Iris pigment epithelial cell (primary cell): ENCODE measurements around the gene TSPAN11.
"Not testable (repeated sequence)": the region's sequence is repeated elsewhere in the genome, so short reads cannot be mapped to it uniquely, and the experiment has no call there.

Source experiments
- DNase-seq: peaks from one replicate; pipeline ENCODE4 v3.0.0-alpha.2; 2011; ENCODE audit warnings: low read depth

Gene TSPAN11

DNA sequence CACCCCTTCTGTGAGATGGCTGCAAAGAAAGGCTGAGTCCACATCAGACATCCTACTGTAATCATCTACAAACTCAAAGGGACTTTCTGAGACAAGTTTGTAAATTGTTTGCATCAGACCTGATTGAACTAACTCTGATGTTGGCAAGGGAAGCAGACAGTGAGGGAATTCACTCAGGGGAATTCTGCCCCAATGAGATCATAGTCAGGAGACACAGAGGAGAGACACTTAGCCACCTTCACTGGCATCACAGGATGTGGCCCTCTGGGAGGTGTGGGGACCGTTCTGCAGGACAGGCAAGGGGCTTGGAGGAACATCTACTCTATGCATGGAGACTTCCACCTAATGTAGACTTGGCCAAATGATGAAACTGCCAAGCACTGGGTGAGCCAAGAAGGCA lies 76.5 kb downstream of the TSPAN11 start:
- peak; percentile 35 for DNase-seq

DNA sequence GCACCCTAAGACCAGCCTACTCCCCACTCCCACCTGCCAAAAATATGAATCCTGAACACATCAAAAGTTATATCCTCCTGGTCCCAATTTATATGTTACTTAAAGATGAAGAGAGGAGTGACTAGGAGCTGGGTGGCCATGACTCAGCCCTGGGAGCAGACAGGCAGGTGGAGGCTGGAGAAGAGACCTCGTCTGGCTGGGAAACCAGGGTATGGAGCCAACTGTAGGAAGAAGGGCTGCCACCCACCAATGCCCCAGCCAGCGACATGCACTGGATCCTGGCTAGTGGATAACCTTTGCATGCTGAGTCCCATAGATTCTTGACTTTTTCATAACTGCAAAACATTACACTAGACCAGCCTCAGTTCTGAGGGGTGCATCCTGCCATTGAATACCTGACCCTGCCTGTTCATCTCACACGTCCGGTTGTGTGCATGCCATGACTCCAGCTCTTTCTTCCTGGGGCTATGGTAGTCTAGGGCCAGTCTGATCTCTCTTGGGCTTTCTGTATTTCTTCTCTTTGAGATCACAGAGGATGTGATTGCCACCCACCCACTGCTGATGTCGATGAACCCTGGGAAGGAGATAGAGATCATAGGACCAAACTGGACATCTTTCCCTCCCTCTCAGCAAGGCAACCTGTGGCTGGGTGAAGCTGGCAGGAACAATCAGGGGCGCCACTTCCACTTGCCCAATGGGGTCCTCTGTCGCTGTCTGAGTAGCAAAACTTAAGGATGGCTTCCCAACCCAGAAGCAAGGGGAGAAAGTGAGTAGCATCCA lies 77.5 kb downstream of the TSPAN11 start:
- no peak for DNase-seq

DNA sequence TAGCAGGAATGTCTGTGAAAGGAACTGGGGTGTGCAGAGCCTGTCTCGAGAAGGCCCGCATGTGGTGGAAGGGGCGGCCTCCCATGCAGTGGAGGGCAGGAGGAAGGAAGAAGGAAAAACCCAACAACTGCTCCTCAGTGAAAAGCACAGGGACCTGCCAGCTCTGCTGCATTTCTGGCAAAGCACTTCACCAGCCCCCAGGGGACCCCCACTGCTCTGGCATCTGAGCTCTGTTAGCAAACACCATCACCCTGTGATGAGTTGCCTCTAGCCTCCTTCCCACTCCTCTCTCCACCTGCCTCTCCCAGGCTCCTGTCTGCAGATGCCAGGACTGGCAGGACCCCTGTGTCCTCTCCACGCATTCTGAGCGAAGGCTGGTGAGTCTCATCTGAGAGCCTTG lies 78.1 kb downstream of the TSPAN11 start:
- no peak for DNase-seq

DNA sequence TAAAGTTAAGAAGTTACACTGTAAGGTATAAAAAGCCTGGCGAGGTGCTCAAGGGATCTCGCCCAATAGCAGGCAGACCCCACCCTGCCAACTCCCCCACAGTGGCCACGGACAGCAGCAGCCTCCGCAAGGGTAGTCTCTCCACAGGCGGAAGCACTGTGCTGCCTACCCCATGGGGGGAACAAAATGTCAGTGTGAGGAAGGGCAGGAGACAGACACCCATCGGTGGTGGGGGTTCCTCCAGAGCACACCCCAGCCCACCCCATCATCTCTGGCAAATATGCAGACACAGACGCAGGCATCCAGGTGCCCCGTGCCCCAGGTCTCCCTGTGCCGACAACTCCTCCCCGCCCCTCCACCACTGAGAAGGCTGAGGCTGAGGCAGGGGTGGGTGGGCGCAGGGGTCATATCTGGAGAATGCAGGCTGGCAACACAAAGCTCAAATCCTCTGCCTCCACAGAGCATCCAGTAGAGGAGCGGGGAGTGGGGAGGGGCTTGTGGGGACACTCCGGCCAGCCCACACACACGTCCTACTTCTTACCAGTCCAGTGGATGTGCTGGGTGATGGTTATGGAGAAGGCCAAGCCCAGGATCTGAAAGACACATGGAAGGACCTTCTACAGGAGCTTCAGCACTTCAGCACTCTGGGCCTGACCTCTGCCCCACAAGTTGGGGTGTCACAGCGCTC lies 78.9 kb downstream of the TSPAN11 start:
- no peak for DNase-seq

DNA sequence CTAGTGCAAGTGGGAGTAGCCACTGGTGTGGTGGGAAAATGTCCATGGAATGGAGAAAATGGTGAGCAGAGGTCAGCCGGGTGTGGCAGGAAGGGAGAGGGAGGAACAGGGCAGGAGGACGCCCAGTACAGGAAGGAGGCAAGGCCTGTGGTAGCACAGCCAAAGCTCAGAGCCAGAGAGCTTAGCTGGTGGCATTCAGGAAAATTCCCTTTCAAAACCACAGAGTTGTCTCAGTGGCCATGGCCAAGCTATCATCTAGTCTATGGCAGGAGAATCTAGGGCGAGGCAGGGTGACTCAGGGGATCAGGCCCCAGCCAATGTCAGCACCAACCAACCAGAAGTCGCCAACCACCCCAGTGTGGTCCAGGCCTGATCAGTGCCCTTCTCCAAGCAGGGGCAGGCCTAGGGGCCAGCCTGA lies 79.4 kb downstream of the TSPAN11 start:
- peak; percentile 77 for DNase-seq

DNA sequence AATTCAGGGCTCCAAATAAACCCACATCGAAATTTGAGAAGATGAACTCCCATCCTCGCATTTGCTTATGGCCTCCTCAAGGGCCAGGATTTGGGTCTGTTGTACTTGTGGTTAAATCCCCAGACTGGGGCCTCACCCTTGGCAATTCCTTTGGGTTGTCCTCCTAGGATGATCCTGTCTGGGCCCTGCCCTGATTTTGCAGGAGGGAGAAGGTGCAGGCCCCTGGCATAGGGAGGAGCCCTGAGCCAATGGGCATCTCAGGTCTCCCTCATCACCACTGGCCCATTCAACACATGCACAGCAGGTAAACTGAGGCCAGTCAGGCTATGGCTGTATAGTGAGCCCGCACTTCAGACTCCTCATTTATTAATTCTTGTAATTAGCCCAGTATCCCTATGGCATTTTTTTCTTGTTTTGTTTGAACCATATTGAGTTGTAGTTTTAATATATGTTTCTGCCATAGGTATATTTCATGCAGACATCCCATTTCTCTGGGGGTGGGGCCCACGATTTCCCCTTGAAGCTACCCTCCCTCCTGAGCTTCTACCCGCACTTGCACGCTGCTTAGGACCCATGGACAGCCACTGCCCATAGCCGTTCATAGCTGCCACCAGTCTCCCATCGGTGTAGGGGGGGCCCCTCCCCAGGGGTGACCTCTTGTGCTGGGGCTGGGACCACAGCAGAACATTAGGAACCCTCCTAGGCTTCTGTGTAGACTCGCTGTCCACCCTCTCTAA lies 80.0 kb downstream of the TSPAN11 start:
- no peak for DNase-seq

DNA sequence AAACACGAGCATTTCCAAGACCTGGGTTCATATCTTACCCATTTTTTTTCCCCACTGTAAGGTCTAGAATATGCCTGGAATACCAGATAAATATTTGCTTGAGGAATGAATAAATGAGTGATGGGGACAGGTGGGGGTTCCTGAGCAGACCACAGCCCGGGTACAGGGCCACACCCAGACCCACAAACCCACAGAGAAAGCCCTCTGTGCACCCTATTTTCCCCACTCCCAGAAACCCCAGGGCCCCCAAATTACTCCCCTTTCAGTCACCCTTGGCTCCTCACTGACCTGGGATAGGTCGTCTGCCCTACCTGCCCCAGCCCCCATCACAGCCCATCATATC lies 80.6 kb downstream of the TSPAN11 start:
- no peak for DNase-seq

DNA sequence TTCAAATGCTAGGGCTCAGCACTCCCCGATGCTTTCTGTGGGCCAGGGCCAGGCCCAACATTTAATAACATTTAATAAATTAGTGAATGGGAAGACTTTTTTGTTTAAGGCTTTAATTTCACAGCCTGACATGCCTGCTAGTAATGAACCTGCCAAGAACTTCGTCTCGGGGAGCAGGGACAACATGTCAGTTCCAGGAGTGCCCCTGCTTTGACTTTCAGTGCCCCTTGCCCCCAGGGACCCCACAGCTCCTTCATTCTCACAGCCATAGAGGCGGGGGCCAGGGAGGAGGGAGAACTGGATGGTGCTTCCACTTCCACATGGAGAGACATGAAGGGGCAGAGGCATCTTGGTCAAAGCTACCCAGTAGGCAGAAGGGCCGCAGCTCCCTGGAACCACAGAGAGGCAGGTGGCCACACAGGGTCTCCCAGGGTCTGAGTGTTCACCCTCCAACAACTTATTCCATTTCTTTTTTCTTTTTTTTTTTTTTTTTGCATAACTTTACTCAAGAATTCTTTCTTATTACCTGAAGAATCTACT lies 81.2 kb downstream of the TSPAN11 start:
- no peak for DNase-seq

DNA sequence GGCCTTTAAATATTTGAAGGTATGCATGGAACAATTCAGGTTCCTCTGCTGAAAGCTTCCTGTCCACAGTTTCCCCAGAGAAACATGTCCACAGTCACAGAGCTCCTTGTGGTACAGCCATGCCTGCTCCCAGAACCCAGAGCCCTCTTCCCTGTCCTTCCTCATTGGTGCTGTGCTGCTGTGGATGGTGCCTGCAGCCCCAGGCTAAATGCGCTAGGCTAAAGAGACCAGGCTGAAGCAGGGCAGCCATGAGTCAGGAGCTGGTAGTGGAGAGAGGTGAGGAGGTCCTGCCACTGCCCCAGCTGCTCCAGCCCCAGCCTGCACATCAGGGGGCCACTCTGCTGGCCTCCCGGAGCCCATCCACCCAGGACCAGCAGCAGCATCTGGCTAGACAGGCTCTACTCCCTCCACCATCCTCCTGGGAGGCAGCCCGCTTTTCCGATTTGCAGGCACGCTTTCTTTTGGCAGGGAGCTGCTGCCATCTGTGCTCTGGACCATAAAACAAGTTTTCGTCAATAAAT lies 81.8 kb downstream of the TSPAN11 start:
- no peak for DNase-seq

DNA sequence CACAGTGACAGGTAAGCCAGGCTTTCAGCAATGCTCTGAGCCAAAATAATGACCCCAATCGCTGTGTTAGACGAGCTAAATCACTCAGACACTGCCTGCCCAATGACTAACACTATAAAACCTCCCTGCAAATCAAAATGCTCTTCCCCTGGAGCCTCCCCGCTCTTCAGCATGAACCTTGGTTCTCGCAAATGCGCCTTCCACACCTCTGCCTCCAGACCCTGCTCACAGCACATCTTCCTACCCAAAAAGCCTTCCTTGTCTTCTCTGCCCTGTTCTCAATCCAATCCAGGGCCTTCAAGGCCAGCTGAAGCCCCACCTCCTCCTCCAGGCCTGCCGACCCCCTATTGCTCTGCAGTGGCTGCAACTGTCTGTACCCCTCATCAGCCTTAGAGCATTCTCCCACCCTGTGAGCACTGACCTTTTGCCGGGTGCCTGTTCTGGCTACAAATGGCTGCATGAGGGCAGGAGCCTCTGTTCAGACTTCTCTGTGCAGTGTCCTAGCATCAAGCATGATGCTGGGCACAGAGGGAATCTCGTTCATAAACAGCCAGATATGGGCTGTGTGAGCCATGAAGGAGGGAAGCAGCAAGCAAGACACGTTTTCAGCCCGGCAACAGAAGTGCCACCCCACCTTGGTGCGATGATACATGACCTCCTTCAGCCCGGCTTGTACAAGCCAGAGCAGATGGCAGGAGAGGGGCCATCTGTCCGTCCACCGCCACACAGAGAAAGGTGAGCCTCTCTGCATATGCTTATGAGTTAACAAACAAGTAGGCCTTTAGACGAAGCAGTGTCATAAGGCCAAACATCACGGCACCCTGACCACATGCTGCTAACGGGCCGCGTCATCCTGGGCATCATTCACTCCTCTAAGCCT lies 82.7 kb downstream of the TSPAN11 start:
- DNase-seq = no peak

DNA sequence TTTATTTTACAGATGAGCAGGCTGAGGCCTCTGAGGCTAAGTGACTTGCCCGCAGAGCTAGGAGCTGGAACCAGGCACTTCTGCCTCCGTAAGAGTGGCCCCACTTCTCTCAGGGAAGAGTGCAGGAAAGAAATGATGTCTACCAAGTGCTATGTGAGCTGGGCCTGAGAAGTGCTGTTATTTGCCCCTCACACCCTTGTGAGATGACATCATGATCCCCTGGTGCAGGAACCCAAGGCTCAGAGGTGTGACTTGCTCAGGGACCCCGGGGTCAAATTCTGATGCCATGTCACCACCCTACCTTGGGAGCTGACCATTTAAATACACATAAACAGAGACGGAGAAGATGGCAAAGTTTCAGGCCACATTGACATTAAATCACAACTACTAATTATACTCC lies 83.4 kb downstream of the TSPAN11 start:
- DNase-seq = no peak

DNA sequence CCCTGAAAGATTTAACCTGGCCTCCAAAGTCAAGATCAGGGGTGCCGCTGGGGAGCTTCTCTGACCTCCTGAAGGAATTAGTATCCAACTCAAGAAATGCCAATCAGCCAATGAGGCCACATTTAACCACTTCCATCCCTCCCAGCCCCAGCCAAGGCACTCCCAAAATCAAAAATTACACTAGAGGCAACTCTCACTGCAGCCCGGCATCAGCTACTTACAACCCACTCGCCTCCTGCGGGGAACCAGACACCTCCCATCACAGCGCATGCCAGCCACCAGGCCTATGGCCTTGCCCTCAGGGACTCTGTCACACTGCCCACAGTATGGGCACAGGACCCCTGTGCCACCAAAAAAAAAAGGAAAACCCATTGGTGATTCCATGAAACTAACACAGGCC lies 84.8 kb downstream of the TSPAN11 start:
- DNase-seq = no peak

DNA sequence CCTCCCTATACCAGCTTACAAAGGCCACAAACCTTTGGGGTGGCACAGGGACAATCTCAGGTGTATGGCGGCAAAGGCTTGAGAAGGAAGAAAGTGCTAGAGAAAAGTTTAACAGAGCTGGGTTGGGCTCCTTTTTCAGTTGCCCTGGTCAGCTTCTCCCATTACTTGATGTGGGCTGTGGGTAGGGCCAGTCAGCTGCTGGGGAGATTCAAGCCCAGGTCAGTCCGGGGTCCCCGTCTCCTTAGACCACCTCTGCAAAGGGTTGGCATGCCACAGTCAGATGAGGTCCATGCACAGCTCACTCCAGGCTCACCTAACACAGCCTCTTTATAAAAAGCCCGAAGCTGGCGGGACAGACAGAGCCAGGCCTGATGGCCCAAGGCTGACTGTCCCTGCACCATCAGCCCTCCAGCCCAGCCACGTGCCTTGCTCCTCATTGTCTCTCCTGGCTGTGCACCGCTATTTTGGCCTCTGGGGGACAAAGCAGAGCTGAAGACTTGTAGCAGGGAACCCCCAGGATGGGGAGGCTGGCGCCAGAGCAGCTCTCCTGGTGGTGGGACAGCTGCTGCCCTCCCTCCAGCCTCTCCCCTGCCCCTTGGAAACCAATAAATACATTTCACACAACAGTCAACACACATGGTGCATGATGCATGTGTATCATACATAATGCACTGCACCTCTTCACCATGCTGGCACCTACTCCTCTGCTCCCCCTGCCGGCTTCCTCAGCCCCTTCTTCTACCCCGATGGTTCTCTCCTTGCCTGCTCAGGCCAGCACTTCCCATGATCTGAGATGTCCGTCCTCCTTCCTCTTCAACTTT lies 85.4 kb downstream of the TSPAN11 start:
- no peak for DNase-seq

DNA sequence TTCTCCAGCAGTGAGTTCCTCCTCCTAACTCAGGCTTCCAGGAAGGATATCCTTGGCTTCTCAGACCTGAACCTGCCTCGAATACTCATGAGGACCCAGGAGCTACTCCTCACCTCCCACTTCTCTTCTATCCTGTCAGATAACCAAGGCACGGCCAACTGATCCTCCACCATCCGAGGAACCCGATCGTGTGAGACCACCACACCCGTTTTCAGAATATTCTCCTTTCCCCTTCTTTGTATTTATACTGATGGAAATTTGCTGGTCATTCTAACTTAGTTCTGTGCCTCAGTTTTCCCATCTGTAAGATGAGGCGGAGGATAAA lies 86.0 kb downstream of the TSPAN11 start:
- DNase-seq = not testable (repeated sequence)

DNA sequence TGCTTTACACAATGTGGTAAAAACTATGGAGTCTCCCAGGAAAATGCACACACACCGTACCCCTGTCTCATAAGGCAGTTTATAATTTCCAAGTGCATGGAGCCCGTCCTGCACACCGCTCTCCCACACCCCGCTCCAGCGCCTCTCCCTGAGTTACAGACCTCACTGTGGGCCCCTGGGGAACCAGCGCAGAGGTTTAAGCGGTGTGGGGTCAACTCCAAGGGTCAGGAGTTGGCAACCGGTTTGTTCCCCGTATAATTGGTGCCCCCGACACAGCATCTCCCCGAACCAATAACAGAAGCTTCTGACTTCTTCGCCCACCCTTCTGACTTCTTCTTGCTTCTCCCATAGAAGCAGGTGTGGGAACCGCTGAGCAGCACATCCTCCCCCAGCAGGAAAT lies 88.7 kb downstream of the TSPAN11 start:
- no peak for DNase-seq

DNA sequence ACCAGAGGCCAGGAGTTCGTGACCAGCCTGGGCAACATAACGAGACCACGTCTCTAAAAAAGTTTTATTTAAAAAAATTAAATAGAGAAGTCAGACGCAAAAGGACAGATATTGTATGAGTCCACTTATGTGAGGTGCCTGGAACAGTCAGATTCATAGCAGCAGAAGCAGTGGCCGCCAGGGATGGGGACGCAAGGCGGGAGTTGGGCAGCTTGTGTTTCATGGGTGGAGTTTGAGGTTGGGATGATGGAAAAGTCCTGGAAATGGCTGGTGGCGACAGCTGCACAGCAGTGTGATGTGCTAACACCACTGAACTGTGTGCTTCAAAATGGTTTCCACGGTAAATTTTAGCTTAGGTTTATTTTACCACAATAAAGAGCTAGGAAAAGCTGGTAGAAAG lies 89.5 kb downstream of the TSPAN11 start:
- no peak for DNase-seq

DNA sequence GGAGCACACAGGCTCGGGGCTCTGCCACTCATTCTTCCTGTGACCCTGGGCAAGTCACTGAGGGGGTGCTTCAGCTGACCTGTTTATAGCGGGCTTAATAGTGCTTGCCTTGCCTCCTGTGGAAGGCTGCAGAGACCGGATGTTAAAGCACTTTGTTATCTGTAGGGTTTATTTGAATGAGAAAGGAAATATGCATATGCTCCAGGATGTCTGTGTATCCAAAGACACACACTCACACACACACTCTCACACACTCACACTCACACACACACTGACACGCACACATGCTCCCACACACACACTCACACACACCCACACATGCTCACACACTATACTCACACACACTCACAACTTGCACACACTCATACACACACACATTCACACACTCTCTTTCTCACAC lies 91.0 kb downstream of the TSPAN11 start:
- DNase-seq = no peak

DNA sequence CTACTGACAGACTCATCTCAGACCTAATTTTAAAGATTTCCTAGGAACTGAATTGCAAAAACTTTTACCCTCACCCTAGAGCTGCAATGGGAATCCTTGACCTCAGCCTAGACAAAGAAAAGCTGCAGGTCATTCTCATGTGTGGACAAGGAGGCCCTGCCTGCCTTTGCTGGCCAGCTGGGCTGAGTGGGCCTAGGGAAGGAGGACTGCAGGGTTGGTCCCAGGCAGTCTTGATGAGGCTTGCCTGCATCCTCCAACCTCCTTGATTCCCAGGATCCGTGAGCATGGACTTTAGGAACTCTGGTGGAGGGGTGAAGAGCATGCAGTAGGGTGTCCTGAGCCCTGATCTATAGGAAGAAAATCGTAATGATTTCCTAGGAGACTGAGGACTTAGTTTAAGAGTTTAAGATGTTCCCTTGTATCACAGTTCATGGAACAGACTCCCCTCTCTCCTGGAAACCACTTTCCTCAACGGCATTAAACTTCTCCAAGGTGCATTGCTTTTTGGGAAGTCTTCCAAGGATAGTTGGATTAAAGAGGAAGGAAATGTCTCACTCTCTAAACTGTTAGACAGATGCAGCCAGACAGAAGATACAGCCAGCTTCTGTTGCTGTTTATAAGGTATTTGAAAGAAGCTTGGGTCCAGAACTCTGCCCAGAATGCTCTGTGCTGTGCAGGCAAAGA lies 91.7 kb downstream of the TSPAN11 start:
- DNase-seq = no peak

DNA sequence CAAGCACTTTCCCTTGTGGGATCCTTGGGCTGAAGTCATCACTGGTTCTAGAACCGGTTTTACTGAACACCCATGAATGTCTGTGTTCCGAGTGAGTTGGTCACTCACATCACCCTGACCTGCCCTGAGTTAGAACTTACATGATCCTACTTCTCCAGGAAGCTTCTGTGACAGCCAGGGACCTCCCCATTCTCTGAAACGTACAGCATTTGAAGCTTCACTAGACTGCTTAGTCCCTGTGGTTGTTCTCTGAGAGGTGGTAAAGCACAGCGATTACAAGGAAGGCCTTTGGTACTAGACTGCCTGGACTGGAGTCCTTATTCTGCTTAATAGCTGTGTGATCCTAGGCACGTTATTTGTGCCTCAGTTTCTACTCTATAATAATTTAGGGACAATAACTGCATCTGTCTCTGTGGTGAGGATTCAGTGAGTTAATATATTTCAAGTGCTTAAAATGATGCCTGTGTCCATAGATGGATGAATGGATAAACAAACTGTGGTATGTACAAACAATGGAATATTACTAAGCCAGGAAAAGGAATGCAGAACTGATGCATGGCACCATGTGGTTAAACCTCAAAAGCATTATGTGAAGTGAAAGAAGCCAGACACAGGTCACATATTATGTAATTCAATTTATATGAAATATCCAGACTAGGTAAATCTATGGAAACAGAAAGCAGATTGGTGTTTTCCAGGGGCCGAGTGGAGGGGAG lies 92.4 kb downstream of the TSPAN11 start:
- no peak for DNase-seq

DNA sequence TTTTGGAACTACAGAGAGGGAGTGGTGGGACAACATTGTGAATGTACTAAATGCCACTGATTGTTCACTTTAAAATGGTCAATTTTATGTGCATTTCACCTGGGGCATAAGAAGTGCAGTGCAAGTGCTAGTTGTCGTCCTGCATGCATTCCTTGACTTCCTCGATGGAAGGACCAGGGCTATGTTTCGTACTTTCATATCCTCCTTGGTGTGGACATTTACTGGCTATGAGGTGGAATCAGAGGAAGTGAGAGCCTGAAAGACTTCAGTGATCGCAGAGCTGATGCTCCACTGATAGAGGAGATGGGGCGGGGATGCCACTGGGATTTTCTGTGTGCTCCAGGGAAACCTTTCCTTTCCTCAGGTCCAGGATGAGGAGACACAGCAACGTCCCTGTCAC lies 93.0 kb downstream of the TSPAN11 start:
- DNase-seq = no peak
